WTC11 (cell line): ENCODE results near the gene CCDC150. TPM values are rescaled to one million over a fixed set of nuclear protein-coding genes. Genes with fewer than 3 reads are reported as not detected.
"Not testable (repeated sequence)": the region's sequence is repeated elsewhere in the genome, so short reads cannot be mapped to it uniquely, and the experiment has no call there.

Source experiments
- ATAC-seq: fragments of 200-7000 bp; cut with Tn5 transposase; 2 replicates; pipeline ENCODE4 v1.10.0; 2021; ENCODE audit warnings: mild to moderate bottlenecking, moderate library complexity
- CTCF ChIA-PET: fragments of 300-600 bp; sonication (Branson Sonifier 250); formaldehyde crosslinking; loops from one replicate; lab custom pipeline; 2021; ENCODE audit warnings: antibody characterized with exemption; lab: Charles Lee
- POLR2A ChIA-PET: fragments of 350-600 bp; sonication (Branson Sonifier 250); formaldehyde crosslinking; loops from one replicate; lab custom pipeline; 2021; ENCODE audit warnings: antibody characterized with exemption; lab: Charles Lee
- DNase-seq: peaks from one replicate; pipeline ENCODE4 v3.0.0; 2021; ENCODE audit warnings: low spot score
- H3K27ac Mint-ChIP-seq: 2 replicates; pipeline ENCODE4 v1.8.0; 2021; ENCODE audit warnings: mixed read lengths
- H3K27me3 Mint-ChIP-seq: 2 replicates; pipeline ENCODE4 v1.8.0; 2021; ENCODE audit warnings: low read depth, mild to moderate bottlenecking, moderate library complexity, mixed read lengths
- H3K36me3 Mint-ChIP-seq: 2 replicates; pipeline ENCODE4 v1.8.0; 2021; ENCODE audit warnings: mixed read lengths
- H3K4me1 Mint-ChIP-seq: 2 replicates; pipeline ENCODE4 v1.8.0; 2022; ENCODE audit warnings: mixed read lengths
- H3K4me3 Mint-ChIP-seq: 2 replicates; pipeline ENCODE4 v1.8.0; 2021; ENCODE audit warnings: mild to moderate bottlenecking, moderate library complexity, mixed read lengths
- H3K9me3 Mint-ChIP-seq: 2 replicates; pipeline ENCODE4 v1.8.0; 2021; ENCODE audit warnings: mixed read lengths
- ATF3 ChIP-seq: sonication (generic); formaldehyde crosslinking; conservative IDR thresholded peaks from 2 replicates; pipeline ENCODE4 v1.8.1; 2022; ENCODE audit warnings: mild to moderate bottlenecking, missing genetic modification reagents
- CREM ChIP-seq: sonication (generic); formaldehyde crosslinking; IDR thresholded peaks from 2 replicates; pipeline ENCODE4 v1.8.1; 2022; ENCODE audit warnings: mild to moderate bottlenecking, missing genetic modification reagents, moderate library complexity
- ETV6 ChIP-seq: sonication (generic); formaldehyde crosslinking; IDR thresholded peaks from 2 replicates; pipeline ENCODE4 v1.8.1; 2022; ENCODE audit warnings: mild to moderate bottlenecking, missing genetic modification reagents
- FOXP1 ChIP-seq: sonication (generic); formaldehyde crosslinking; IDR thresholded peaks from 2 replicates; pipeline ENCODE4 v1.8.0; 2022; ENCODE audit warnings: missing genetic modification reagents, mild to moderate bottlenecking, moderate library complexity, borderline replicate concordance
- JAZF1 ChIP-seq: fragments of 250-450 bp; sonication (Bioruptor Pico); IDR thresholded peaks from 2 replicates; pipeline ENCODE4 v1.9.0; 2021; ENCODE audit warnings: moderate library complexity, mild to moderate bottlenecking, inconsistent platforms
- MXD4 ChIP-seq: fragments of 250-450 bp; sonication (Bioruptor Pico); IDR thresholded peaks from 2 replicates; pipeline ENCODE4 v1.8.0; 2021; ENCODE audit warnings: mild to moderate bottlenecking, moderate library complexity, borderline replicate concordance
- MYBL2 ChIP-seq: sonication (generic); formaldehyde crosslinking; IDR thresholded peaks from 2 replicates; pipeline ENCODE4 v1.8.1; 2023; ENCODE audit warnings: mild to moderate bottlenecking, moderate library complexity, missing genetic modification reagents
- NFE2L1 ChIP-seq: sonication (generic); formaldehyde crosslinking; IDR thresholded peaks from 2 replicates; pipeline ENCODE4 v1.8.1; 2023; ENCODE audit warnings: missing genetic modification reagents
- NR1H2 ChIP-seq: sonication (generic); formaldehyde crosslinking; IDR thresholded peaks from 2 replicates; pipeline ENCODE4 v1.9.0; 2021; ENCODE audit warnings: mild to moderate bottlenecking, moderate library complexity, missing genetic modification reagents
- PRDM15 ChIP-seq: sonication (generic); formaldehyde crosslinking; IDR thresholded peaks from 2 replicates; pipeline ENCODE4 v1.8.0; 2022; ENCODE audit warnings: missing genetic modification reagents
- PRRX2 ChIP-seq: fragments of 250-450 bp; sonication (Bioruptor Pico); IDR thresholded peaks from 2 replicates; pipeline ENCODE4 v1.8.0; 2021; ENCODE audit warnings: mild to moderate bottlenecking
- STAT6 ChIP-seq: sonication (generic); formaldehyde crosslinking; conservative IDR thresholded peaks from 2 replicates; pipeline ENCODE4 v1.8.1; 2023; ENCODE audit warnings: mild to moderate bottlenecking, low read depth, missing genetic modification reagents, moderate library complexity
- TP53 ChIP-seq: sonication (generic); formaldehyde crosslinking; IDR thresholded peaks from 2 replicates; pipeline ENCODE4 v1.8.1; 2023; ENCODE audit warnings: mild to moderate bottlenecking, missing genetic modification reagents
- ZNF138 ChIP-seq: sonication (generic); formaldehyde crosslinking; conservative IDR thresholded peaks from 2 replicates; pipeline ENCODE4 v1.8.1; 2022; ENCODE audit warnings: mild to moderate bottlenecking, moderate library complexity, missing genetic modification reagents
- ZNF396 ChIP-seq: fragments of 250-450 bp; sonication (Bioruptor Pico); IDR thresholded peaks from 2 replicates; pipeline ENCODE4 v1.8.0; 2021; ENCODE audit warnings: mild to moderate bottlenecking, moderate library complexity, borderline replicate concordance
- ZNF416 ChIP-seq: fragments of 250-450 bp; sonication (Bioruptor Pico); IDR thresholded peaks from 2 replicates; pipeline ENCODE4 v1.9.0; 2021; ENCODE audit warnings: mild to moderate bottlenecking, inconsistent platforms
- ZNF425 ChIP-seq: fragments of 250-450 bp; sonication (Bioruptor Pico); conservative IDR thresholded peaks from 2 replicates; pipeline ENCODE4 v1.9.0; 2021; ENCODE audit warnings: mild to moderate bottlenecking
- total RNA-seq: library from RNA; stranded (reverse); gene quantifications from 3 replicates; pipeline ENCODE4 v1.2.3, GENCODE V29; 2021
- TF ChIP-seq, protein P1 (sequence below): sonication (generic); formaldehyde crosslinking; IDR thresholded peaks from 2 replicates; pipeline ENCODE4 v1.8.0; 2022; ENCODE audit warnings: mild to moderate bottlenecking, missing genetic modification reagents

The CCDC150 gene
- total RNA-seq, 1 experiment from 2014 or later, result 43.0 TPM

DNA sequence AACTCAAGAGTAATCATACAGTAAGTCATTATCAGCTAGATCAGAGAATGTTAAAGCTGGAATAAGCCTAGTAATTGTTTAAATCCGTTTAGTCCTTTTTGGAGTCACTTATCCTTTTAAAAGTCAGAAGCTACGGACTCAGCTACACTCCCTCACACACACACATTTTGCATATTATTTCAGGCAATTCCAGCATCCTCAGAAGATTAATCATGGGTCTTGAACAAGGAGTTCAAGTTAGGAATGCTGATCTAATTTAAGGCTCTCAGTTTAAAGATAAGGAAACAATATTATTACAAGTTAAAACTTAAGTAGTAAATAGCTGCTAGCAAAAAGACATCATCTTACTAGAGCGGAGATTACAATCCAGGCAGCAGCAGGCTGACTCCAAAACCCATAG, 85.7 kb downstream of the CCDC150 start:
- TF ChIP-seq PRDM15, result no peak
- no peak for DNase-seq
- CTCF ChIA-PET, result no interaction called here

DNA sequence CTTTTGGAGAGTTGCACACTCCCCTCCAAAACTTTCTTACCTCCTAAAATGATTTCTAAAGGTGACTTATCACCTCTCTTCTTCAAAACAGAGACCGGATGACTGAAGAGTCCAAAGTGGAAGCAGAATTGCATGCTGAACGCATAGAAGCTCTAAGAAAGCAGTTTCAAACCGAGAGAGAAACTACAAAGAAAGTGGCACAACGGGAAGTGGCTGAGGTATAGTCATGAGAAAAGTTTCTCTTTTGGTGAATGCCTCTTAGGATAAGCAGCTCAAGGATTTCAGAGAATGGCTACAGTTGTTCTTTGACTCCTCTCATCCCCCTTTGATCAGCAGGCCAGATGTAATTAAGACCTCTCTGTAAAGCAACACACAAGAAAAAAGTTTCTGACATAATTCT, 86.4 kb downstream of the CCDC150 start:
- H3K27ac Mint-ChIP-seq, result no peak overlapping the region
- CTCF ChIA-PET, result no interaction called here
- H3K9me3 Mint-ChIP-seq, result no peaks in the 10 kb centered on the region
- TF ChIP-seq CREM (CRISPR knock-in tag), result no peak
- no peak for TF ChIP-seq ETV6 (CRISPR knock-in tag)
- ATAC-seq (no peak), DNase-seq (no peak)
- no peaks in the 10 kb centered on the region for H3K27me3 Mint-ChIP-seq
- POLR2A ChIA-PET, result no interaction called here
- H3K36me3 Mint-ChIP-seq, result peaks cover 65% of the 10 kb centered on the region
- H3K4me3 Mint-ChIP-seq, result no peak overlapping the region
- H3K4me1 Mint-ChIP-seq, result no peaks in the 10 kb centered on the region

More for the DNA sequence above, 85.7 kb downstream of the CCDC150 start:
- Mint-ChIP-seq H3K4me1 (no peaks in the 10 kb centered on the region), H3K27ac (no peak overlapping the region), H3K36me3 (peaks cover 63% of the 10 kb centered on the region), H3K4me3 (no peak overlapping the region), H3K27me3 (no peaks in the 10 kb centered on the region), H3K9me3 (no peaks in the 10 kb centered on the region)
- POLR2A ChIA-PET, result no interaction called here
- no peak for ATAC-seq

- no peak for ATAC-seq
- TF ChIP-seq NFE2L1 (CRISPR knock-in tag) (no peak), STAT6 (CRISPR knock-in tag) (no peak), MYBL2 (CRISPR knock-in tag) (no peak)
- TF ChIP-seq, protein P1, sequence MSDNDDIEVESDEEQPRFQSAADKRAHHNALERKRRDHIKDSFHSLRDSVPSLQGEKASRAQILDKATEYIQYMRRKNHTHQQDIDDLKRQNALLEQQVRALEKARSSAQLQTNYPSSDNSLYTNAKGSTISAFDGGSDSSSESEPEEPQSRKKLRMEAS (CRISPR knock-in tag), result no peak
Observed at GRCh38 chr2:196729418-196729817, 89.9 kb downstream of the CCDC150 start.

DNA sequence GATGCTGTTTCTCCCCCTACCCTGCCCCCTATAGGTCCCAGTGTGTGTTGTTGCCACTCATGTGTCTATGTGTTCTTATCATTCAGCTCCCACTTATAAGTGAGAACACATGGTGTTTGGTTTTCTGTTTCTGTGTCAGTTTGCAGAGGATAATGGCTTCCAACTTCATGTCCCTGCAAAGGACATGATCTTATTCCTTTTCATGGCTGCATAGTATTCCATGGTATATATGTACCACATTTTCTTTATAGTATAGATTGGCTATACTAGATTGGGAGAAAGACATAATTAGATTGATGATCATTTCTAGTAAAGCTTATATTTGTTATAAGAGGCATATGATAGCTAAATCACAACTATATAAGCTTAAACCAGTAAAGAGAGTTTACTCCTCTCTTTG, 97.1 kb downstream of the CCDC150 start:
- DNase-seq, H3K4me1 Mint-ChIP-seq, POLR2A ChIA-PET, H3K27me3 Mint-ChIP-seq, H3K4me3 Mint-ChIP-seq, H3K27ac Mint-ChIP-seq, ATAC-seq: not testable (repeated sequence)
- CTCF ChIA-PET, result interaction anchor here (1.2 to 2.0 kb wide), 2 partner anchors 14 to 18 kb away, joined by 7 to 11 read pairs; no protein-coding TSS in a partner anchor
- H3K9me3 Mint-ChIP-seq, result peaks cover 22% of the 10 kb centered on the region
- H3K36me3 Mint-ChIP-seq, result peaks cover 74% of the 10 kb centered on the region

More at GRCh38 chr2:196729418-196729817, 89.9 kb downstream of the CCDC150 start:
- ChIA-PET POLR2A (no interaction called here), CTCF (interaction anchor here (1.5 kb wide), 1 partner anchor 22 kb away, joined by 4 read pairs; no protein-coding TSS in a partner anchor)
- Mint-ChIP-seq H3K9me3 (no peaks in the 10 kb centered on the region), H3K4me3 (no peak overlapping the region), H3K36me3 (peaks cover 72% of the 10 kb centered on the region), H3K4me1 (no peaks in the 10 kb centered on the region), H3K27ac (no peak overlapping the region), H3K27me3 (no peaks in the 10 kb centered on the region)
- no peak for DNase-seq

GRCh38 chr2:196737046-196737445, 97.5 kb downstream of the CCDC150 start:
- Mint-ChIP-seq H3K4me3 (no peak overlapping the region), H3K27me3 (no peaks in the 10 kb centered on the region), H3K9me3 (peaks cover 22% of the 10 kb centered on the region), H3K4me1 (no peaks in the 10 kb centered on the region), H3K36me3 (peaks cover 70% of the 10 kb centered on the region), H3K27ac (no peak overlapping the region)
- ATAC-seq, result no peak
- DNase-seq, result no peak
- POLR2A ChIA-PET, result no interaction called here
- CTCF ChIA-PET, result interaction anchor here (1.2 to 2.0 kb wide), 2 partner anchors 14 to 18 kb away, joined by 7 to 11 read pairs; no protein-coding TSS in a partner anchor
- TF ChIP-seq NR1H2 (CRISPR knock-in tag) (no peak), ZNF396 (CRISPR knock-in tag) (no peak), ZNF425 (no peak), TP53 (CRISPR knock-in tag) (no peak), JAZF1 (CRISPR knock-in tag) (no peak), ZNF416 (CRISPR knock-in tag) (no peak), PRRX2 (CRISPR knock-in tag) (no peak), MXD4 (CRISPR knock-in tag) (no peak), ATF3 (CRISPR knock-in tag) (no peak), FOXP1 (CRISPR knock-in tag) (no peak), ZNF138 (CRISPR knock-in tag) (no peak)
